NOMO-1 treated with DMSO at 0.1 percent for 48 hours (cell line): ENCODE measurements around the gene PRADC1.

Experiments used
- DNase-seq: peaks from one replicate; lab custom pipeline; 2025; ENCODE audit not compliant: unreplicated experiment; lab: John Stamatoyannopoulos, UW

Gene PRADC1

DNA sequence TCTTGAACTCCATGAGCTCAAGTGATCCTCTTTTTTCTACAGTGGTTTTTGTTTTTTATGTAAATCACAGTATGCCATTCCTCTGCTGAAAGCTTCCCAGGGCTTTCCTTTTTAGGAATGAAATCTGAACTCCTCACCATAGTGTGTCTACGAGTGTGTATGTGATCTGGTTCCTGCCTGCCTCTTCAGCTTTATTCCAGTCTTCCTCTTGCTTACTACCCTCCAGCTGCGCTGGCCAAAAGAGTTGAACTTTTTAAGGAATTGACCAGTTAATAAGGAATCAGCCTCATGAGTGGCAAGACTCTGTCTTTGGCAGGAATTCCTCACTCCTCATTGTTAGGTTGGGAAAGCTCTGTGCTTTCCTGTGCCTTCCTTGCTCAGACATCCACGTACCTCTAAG is 5.1 kb upstream of the PRADC1 start:
- no peak for DNase-seq

DNA sequence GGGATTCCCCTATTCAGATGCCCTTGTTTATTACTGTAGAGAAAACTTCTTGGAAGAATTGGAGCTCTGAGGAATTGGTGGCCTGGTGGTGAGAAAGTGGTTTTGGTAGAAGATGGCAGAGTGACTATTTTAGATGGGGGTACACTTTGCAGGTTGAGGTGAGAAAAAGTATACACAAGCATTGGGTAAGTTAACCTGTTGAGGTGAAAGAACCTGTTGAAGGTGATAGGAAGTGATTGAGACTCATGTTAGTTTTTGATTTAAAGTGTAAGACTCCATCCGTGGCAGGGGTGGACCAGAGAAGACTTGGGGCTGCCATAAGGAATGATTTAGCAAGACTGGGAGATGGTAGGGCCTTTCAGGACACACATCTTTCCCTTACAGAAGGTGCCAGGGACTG is 4.1 kb upstream of the PRADC1 start:
- no peak for DNase-seq

DNA sequence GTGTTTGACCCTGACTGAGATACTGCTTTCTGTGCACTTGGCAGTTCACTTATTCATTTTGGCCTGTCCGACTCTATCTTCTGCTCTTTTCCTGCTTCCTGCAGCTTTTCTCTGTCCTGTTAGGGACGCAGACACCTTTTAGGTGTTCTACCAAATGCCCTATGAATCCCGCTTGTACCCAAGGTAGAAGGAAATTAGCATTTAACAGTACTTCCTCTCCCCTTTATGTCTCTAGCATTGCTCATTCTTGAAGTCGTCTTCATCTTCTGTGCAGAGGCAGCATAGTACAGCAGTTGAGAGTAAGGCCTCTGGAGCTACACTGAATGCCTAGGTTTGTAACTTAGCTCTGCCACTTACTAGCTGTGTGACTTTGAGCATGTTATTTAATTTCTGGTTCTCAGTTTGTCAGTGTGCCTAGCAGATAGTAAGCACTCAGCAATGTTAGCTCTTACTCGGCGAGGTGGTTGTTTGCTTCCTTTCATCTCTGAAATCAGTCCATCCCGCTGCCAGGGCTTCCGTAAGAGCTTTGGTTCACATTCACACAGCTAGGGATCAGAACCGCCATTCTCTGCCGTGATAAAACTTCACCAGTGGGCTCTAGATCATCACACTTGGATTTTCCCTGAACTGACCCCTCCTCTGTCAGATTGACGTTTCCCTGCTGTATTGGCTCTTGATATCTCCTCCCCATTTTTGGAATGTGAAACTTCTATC is 2.4 kb upstream of the PRADC1 start:
- DNase-seq = peak; percentile 8

DNA sequence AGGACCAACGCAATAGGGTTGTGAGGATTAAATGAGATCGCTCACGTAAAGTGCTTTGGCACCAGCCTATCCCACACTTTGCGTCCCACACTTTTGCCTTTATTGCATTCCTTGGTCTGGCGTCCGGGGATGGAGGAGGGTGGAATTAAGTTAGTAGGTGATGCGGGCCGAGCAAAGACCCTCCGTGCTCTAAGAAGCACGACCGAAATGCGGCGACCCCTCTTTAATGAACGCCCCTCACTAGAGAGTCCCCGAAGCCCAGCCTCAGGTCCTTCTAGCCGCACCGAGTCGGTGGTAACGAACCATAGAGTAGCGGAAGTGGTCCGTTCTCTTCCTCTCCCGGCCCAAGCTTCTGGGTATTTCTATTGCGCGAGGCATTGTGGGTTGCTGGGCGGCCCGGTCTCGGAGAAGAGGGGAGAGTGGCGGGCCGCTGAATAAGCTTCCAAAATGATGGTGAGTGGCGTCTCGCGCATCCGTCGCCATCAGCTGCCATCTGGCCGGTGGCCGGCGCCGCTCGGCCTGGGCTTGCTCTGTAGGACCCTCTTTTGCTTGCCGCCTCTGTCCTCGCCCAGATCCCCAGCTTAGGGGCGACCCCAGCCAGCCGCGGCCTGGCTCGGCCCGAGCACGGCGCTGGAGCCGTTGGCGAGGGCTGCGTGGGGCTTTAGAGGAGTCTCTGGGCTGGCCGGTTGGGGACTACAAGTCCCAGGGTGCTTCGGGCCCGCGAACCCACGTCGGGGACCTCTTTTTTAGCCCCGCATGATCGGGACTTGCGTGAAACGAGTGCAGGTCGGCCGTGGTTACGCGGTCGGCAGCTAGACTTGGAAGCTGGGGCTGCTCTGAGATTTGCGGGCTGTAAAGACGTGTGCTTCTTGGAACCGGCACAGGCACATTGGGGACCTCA is 1.1 kb upstream of the PRADC1 start, which contains the start of gene CCT7:
TSS of gene CCT7 (plus strand) at position 377 of the 901 bp plus-strand sequence. CDS start at position 448, 71 bp downstream.
- peak; percentile 91 for DNase-seq

DNA sequence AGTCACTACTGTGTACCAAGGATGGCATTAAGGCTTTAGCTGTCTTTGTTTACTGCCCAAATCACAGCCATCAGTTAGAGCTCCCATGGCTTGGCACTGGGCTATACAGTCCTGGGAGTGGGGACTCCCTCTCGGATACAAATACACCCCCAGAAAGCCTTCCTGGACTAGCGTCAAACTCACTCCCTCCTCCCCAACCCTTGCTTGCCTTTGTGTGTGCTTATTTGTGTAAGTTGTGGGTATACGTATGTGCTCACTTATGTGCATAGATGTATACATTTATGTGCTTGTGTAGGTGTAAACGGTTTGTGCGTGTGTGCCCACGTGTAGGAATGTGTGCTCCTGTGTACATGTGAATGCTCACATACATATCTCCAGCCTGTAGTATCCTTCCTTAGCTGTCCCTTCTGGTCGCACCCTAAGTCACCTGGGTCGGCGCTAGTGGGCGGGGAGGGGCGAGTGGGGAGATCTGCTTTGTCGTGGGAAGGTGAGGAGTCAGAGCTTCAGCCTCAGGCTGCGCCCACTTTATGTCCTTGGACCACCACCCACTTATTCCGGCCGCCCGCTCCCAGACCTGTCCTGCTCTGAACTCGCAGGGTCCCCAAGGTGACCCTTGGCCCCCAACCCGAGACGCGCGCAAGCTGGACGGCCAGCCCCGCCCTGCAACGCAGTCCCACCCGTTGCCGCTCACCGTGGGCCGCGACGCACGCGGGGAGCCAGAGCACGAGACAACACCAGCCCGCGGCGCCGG is 461 bp downstream of the PRADC1 start:
- DNase-seq = peak; percentile 27

DNA sequence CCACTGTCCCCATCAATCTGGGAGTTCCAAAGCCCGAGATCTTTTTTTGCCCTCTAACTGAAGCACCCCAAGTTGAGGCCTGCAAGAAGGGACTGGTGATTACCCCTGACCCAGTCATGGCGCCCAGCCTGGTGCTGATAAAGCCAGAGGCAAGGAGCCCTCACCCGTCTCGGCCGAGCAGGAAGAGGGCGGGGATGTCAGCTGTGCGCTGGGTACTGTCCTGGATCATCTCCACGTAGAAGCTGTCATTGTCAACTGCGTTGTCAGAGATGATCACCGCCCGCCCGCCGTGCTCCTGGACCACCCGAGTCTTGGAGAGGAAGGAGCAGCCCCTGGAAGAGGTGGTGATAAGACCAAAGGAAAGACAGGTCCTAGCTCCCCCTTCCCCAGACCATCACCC is 4.4 kb downstream of the PRADC1 start:
- no peak for DNase-seq

DNA sequence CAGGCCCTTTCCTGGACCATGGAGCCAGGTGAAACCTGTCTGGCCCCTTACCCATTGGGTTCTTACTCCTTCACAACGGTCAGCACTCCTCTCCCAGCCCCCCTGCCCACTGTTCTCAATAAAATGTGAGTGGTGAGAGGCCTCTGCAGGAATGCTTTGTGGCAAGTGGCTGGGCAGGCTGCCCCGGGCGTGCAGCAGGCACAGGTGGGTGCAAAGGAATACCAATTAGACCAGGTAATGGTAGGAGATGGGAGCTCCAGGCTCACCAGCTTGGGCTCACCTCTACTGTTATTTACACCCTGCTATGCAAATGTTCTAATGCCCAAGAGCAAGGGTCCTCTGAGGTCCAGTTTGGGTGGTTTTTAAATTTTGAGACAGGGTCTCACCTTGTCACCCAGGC is 6.0 kb downstream of the PRADC1 start:
- no peak for DNase-seq

DNA sequence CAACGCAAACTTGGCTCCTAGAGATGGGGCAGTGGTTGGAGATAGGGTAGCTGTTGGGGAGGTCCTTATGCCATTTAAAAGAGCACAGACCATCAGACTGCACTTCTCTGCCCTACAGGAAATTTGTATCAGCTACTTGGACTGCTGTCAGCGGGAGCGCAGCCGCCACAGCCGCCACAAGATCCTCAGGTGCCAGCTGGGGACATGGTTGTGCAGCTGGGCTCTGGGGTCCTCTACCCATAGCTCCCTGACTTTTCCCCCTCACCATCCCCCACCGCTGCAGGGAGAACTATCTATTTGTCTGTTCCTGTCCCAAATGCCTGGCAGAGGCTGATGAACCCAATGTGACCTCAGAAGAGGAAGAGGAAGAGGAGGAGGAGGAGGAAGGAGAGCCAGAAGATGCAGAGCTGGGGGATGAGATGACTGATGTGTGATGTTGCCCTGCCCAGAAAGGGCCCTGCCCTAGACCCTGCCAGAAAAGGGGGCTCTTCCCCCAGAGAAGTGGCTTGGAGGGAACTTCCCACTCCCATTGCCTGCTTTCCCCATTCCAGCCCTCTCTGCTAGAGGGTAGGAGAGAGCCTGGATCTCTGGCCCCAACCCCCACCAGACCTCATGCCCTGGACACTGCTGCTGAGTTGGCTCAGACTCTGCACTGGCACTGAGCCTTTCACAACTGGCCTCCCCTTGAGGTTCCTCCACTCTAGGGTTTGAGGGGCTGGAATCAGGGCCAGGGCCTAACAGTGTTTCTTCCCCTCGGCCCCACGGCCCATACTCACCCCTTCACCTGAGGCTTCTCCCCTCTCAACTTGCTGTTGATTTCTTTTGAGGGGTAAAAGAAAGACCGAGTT is 7.3 kb downstream of the PRADC1 start:
- DNase-seq = no peak

DNA sequence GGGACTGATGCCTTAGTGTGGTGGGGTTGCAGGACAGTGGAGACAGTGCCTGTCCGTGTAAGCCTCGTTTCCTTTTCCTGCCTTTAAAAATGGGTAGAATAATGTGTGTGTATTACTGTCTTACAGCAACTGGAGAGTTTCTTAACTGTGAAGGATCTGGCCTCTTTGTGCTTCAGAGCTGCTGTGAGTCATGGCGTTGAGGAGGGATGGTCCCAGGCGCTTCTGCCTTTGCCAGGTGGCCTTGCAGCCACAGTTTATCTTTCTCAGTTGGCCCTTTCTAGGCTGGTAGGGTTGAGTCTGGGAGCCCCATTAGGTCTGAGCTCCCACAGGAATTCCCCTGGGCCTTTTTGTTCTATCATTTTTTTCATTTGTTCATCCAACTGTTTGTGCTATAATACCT is 9.2 kb downstream of the PRADC1 start:
- no peak for DNase-seq

DNA sequence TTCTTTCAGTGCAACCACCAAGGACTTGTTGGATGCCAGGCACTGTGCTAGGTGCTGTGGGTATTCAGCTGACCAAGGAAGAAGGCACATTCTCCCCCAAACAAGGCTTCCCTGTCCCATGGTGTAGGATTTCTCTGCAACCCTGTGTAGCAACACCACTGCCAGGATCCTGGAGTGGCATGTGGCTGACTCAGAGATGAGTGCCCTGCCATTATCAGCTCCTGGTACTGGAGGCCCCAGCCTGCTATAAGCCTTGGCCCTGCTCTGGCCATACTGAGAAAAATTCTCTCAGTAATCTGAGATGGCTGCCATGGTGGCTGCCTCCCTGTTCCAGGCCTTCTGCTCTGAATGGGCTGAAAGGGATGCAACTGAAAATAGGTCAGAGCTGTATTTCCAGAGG is 14.7 kb downstream of the PRADC1 start:
- no peak for DNase-seq

DNA sequence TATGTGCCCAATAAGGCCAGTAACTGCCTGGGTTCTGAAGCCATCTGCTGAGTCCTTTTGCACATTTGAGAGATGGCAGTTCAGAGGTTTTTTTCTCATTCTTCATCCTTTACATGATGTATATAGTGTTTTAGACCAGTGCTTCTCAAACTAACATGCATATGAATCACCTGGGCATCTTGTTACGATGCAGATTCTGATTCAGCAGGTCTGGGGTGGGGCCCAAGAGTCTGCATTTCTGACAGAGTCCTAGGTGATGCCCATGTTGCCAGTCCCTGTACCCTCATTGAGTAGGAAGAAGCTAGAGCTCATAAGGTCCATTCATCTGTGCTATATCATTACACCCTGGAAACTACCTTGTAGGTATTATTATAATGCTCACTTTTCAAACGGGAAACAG is 15.2 kb downstream of the PRADC1 start:
- no peak for DNase-seq

DNA sequence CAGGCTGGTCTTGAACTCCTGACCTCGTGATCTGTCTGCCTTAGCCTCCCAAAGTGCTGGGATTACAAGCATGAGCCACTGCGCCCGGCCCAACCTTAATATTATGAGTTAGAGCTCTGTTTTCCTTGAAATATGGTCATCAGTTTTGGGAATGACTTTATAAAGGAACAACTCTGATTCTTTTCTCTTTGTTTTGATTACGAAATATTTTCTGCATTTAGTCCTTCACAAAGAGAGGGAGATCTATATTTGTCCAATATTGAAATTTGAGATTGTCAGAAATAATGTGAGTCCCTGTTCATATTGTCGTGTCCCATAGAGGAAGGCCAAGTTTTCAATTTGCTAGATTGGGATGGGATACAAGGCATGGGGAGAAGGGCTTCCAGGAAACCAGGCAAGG is 15.9 kb downstream of the PRADC1 start:
- DNase-seq = no peak

DNA sequence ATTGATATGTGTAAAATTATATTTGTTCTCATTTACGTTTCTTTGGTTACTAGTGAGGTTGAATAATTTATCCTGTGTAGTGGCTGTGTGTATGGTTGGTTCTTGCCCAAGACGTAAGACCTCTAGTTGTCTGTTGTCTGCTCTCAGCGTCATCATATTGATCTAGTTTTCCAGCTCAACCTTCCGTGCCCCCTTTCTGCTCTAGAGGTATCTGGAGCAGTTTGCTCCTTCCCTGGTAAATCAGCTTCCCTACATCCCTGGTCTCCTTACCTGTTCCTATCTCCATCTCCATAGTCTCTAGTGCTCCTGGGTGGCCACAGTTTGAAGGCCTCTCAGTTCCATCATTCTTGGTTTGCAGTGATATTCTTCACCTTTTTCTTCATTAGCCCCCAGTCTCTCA is 17.8 kb downstream of the PRADC1 start:
- DNase-seq = no peak

DNA sequence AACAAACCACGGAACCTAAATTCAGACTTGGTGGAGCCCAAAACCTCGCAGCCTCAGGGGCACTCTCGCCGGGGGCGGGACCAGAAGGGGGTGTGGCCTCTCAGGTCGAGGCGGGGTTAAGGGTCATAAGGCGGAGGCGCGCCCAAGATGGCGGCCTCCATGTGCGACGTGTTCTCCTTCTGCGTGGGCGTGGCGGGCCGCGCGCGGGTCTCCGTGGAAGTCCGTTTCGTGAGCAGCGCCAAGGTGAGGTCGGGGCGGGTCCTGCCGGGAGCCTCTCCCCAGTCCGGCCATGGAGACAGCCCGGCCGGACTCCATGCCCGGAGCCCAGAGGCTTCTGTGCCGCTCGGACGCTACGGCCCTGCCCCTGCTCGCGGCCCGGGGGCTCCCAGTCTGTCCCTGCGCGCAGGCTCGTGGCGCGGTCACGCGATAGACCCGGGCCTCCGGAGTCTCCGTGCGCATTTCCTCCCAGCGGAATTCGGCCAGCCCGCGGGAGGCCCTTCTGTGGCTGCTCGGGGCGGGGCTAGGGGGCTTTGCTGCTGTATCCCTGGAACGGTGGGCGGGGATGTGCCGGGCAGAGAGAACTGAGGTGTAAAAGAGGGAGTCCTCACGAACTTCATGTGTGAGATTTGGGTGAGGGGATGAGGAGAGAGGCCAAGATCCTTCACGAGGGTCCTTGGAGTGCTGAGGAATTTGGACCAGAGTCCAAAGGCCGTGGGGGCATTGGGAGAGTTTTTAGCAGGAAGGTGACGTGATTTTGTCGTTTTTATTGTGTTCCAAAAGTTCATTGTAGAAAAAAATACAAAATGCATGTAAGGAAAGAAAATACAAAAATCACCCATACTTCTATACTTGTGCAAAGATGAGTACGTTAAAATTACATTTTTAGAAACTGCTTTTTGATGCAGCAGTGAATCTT is 18.7 kb downstream of the PRADC1 start, which contains the start of gene SMYD5:
TSS of gene SMYD5 (plus strand) at position 126 of the 916 bp plus-strand sequence. CDS start at position 148, 22 bp downstream.
- DNase-seq = peak; percentile 76

DNA sequence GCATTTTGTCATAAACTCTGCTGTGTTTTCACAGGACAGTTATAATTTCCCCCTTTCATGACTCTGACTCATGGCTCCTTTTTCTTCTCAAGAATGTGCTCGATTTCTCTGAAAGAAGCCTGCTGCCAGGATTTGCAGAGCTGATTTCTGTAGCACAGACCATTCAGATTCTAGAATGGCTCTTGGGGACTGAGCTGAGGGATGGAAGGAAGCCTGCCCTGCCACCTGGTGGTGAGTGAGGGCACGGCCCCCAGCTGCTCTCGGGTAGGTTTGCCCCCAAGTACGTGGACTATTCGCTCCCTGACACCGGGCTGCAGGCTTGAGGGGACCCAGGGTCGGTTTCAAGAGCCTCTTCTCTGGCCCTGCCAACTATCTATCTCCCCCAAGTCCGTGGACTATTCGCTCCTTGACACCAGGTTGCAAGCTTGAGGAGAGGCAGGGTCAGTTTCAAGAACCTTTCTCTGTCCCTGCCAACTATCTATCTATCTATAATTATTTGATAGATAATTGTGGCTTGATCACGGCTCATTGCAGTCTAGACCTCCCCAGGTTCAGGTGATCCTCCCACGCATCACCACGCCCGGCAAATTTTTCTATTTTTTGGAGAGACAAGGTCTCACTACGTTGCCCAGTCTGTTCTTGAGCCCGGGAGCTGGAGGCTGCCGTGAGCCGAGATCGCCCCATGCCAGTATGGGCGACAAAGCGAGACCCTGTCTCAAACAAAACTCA is 20.4 kb downstream of the PRADC1 start:
- peak; percentile 49 for DNase-seq

DNA sequence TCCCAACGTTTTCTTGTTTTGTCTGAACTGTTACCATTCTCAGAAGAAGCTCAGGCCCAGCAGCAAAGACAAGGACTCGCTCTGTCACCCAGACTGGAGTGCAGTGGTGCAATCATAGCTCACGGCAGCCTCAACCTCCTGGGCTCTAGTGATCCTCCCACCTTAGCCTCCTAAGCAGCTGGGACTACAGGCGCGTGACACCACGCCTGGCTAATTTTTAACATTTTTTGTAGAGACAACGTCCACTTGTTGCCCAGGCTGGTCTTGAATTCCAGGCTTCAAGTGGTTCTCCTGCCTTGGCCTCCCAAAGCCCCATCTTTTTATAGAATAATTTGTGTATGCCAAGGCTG is 21.0 kb downstream of the PRADC1 start:
- no peak for DNase-seq

DNA sequence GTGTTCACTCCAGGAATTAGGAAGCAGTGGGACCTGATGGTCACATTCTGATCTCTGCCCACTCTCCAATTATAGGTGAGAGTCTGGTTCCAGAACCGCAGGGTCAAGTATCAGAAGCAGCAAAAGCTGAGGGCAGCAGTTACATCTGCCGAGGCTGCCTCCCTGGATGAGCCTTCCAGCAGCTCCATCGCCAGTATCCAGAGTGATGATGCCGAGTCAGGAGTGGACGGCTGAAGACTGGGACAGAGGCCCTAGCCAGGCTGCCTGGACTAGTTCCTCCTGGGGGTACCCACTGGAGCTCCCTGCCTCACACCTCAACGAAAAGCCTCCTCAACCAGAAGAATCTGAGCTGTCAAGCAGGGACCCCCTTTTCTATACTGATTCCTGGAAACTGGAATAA is 22.3 kb downstream of the PRADC1 start:
- no peak for DNase-seq

DNA sequence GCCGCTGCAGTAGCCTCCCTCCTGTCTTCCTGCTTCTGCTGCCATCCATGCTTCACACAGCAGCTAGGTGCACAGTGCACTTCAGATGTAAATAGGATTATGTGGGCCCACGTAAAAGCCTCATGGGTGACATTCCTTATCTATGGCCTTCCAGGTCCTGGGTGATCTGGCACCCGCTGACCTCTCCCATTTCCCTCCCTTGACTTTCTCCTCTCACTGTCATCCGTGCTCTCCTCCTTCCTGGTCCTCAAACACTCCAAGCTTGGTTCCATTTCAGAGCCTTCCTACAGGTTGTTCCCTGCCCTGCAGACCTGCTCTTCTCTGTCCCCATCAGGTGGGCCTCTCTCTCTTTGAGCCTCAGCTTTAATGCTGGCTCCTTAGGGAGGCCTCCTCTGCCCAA is 23.0 kb downstream of the PRADC1 start:
- DNase-seq = no peak

DNA sequence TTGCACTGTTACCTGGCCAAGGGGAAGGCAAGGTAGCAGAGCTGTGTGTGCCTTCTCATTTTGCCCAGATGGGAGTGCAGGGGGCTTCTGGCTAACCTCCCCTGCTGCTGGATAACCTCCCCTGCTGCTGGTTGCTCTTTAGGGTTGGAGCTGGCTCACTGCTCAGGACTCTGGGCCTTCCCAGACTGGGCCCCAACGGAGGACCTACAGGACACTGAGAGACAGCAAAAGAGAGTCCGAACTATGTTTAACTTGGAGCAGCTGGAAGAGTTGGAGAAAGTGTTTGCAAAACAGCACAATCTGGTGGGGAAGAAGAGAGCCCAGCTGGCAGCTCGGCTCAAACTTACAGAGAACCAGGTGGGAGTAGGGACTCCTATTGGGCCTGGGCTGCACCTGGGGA is 24.8 kb downstream of the PRADC1 start:
- no peak for DNase-seq
